Activated CD8-positive, alpha-beta T cell treated with anti-CD3 and anti-CD28 coated beads for 36 hours (primary cell): ENCODE measurements around the gene DHX57. TPM values are rescaled to one million over a fixed set of nuclear protein-coding genes. Genes with fewer than 3 reads are reported as not detected.
"Not testable (repeated sequence)": the region's sequence is repeated elsewhere in the genome, so short reads cannot be mapped to it uniquely, and the experiment has no call there.

Source experiments
- ATAC-seq: fragments of 200-7000 bp; cut with Tn5 transposase; one replicate; pipeline ENCODE4 v1.10.0; 2021; ENCODE audit warnings: mild to moderate bottlenecking, moderate library complexity
- CTCF ChIA-PET: fragments of 350-600 bp; sonication (Branson Sonifier 250); formaldehyde crosslinking; loops from one replicate; lab custom pipeline; 2021; ENCODE audit warnings: antibody characterized with exemption; lab: Charles Lee
- POLR2A ChIA-PET: fragments of 350-600 bp; sonication (Branson Sonifier 250); formaldehyde crosslinking; loops from one replicate; lab custom pipeline; 2021; ENCODE audit warnings: antibody characterized with exemption; lab: Charles Lee
- DNase-seq: peaks from one replicate; pipeline ENCODE4 v3.0.0-alpha.2; 2020
- H3K27ac Mint-ChIP-seq: one replicate; pipeline ENCODE4 v1.8.0; 2021; ENCODE audit warnings: mild to moderate bottlenecking, mixed read lengths
- H3K27me3 Mint-ChIP-seq: one replicate; pipeline ENCODE4 v1.8.0; 2021; ENCODE audit warnings: mixed read lengths
- H3K36me3 Mint-ChIP-seq: one replicate; pipeline ENCODE4 v1.8.0; 2021; ENCODE audit warnings: low read depth, mixed read lengths
- H3K4me1 Mint-ChIP-seq: one replicate; pipeline ENCODE4 v1.8.0; 2021; ENCODE audit warnings: low read depth, mixed read lengths
- H3K4me3 Mint-ChIP-seq: one replicate; pipeline ENCODE4 v1.8.0; 2021; ENCODE audit warnings: mild to moderate bottlenecking, moderate library complexity, mixed read lengths
- H3K9me3 Mint-ChIP-seq: one replicate; pipeline ENCODE4 v1.8.0; 2021; ENCODE audit warnings: mixed read lengths
- CTCF ChIP-seq: fragments of 200-600 bp; IDR thresholded peaks from one replicate; pipeline ENCODE4 v1.8.0; 2022; ENCODE audit warnings: antibody characterized with exemption, mild to moderate bottlenecking
- intact Hi-C: fragments of 100-400 bp; cut with micrococcal nuclease; formaldehyde crosslinking; loops from one replicate; pipeline ENCODE4 v1.10.0; 2022
- total RNA-seq, 2 experiments: library from RNA; stranded (reverse); gene quantifications; one replicate each; pipeline ENCODE4 v1.2.3, GENCODE V29; 2021

The DHX57 gene
- total RNA-seq, 2 experiments from 2014 or later = 12.9 to 15.2 TPM

DNA sequence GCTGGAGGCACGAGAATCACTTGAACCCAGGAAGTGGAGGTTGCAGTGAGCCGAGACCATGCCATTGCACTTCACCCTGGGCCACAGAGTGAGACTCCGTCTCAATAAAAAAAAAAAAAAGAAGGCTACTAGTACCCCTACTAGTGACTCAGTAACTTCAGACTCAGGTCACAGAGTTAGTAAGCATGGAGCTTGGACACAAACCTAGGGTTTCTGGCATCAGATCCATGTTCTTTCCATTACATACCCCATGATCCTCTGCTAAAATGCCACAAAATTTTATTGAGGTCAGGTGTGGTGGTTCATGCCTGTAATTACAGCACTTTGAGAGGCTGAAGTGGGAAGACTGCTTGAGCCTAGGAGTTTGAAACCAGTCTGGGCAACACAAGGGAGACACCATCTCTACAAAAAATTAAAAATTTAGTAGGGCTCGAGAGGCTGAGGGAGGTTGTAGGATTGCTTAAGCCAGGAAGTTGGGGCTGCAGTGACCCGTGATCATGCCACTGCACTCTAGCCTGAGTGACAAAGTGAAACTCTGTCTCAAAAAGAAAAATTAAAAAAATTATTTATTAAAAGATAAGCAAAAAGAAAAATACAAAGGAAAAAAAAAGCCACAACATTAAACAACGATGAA lies 45.1 kb downstream of the DHX57 start:
- Mint-ChIP-seq H3K4me3 (no peak overlapping the region), H3K9me3 (no peaks in the 10 kb centered on the region), H3K4me1 (peaks cover 3% of the 10 kb centered on the region), H3K27ac (no peak overlapping the region), H3K36me3 (peaks cover 10% of the 10 kb centered on the region), H3K27me3 (no peaks in the 10 kb centered on the region)
- POLR2A ChIA-PET = no interaction called here
- TF ChIP-seq CTCF = no peak
- intact Hi-C loops = no loop called here
- ATAC-seq (no peak), DNase-seq (no peak)
- CTCF ChIA-PET = no interaction called here

DNA sequence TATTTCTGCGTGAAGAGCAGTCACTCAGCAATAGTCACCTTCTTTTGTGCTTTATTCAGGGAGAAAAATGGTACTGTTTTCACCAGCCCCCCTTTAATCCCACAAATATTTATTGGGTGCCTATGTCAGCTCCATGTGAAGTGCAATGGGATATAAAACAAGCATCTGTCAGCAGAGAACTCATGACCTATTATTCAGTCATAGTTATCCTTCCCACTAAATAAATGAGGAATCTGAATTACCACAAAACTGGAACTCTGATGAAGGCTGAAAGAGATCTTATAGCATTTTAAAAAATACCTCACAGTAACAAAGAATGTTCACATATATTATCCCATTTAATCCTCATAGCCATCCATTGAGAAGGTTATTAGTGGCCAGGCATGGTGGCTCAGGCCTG lies 45.8 kb downstream of the DHX57 start:
- CTCF ChIA-PET = no interaction called here
- no peak for ATAC-seq
- Mint-ChIP-seq H3K36me3 (peaks cover 12% of the 10 kb centered on the region), H3K4me1 (peaks cover 3% of the 10 kb centered on the region), H3K9me3 (no peaks in the 10 kb centered on the region), H3K4me3 (no peak overlapping the region), H3K27me3 (no peaks in the 10 kb centered on the region), H3K27ac (no peak overlapping the region)
- POLR2A ChIA-PET = no interaction called here
- no peak for DNase-seq
- no peak for TF ChIP-seq CTCF
- intact Hi-C loops = no loop called here

DNA sequence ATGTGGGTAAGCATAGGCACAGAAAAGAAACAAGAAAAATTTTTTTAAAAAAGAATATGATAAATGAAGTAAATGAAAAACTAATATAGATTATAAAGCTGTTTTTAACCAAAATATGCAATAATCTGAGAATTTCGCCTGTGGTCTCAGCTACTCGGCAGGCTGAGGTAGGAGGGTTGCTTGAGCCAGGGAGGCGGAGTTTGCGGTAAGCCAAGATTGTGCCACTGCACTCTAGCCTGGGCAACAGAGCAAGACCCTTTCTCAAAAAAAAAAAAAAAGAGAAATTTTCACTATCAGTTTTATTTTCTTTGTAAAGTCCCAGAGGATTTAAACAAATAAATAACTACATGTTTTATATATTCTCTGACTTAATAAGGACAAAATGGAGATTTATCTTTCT lies 47.3 kb downstream of the DHX57 start:
- no peak overlapping the region for H3K4me3 Mint-ChIP-seq
- POLR2A ChIA-PET = no interaction called here
- no peaks in the 10 kb centered on the region for H3K9me3 Mint-ChIP-seq
- TF ChIP-seq CTCF = no peak
- ATAC-seq = no peak
- peaks cover 18% of the 10 kb centered on the region for H3K36me3 Mint-ChIP-seq
- CTCF ChIA-PET = no interaction called here
- peaks cover 3% of the 10 kb centered on the region for H3K4me1 Mint-ChIP-seq
- intact Hi-C loops = no loop called here
- DNase-seq = no peak
- no peaks in the 10 kb centered on the region for H3K27me3 Mint-ChIP-seq
- H3K27ac Mint-ChIP-seq = no peak overlapping the region

DNA sequence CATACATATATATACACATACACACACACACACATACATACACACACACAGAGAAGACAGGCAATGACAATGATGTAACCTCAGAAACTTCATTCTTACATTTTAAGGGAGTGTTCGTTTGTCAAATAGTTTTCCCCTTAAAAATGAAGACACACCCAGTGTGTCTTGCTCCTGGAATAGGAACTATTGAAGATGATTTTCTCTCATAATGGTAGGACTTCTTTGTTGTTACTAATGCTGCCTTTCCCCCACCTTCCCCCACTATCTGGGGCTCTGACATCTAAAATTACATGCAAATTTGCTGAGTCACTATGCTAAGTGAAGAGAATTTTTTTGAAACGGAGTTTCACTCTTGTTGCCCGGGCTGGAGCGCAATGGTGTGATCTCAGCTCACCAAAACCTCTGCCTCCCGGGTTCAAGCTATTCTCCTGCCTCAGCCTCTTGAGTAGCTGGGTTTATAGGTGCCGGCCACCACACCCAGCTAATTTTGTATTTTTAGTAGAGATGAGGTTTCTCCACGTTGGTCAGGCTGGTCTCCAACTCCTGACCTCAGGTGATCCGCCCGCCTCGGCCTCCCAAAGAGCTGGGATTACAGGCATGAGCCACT lies 48.1 kb downstream of the DHX57 start:
- peaks cover 24% of the 10 kb centered on the region for H3K36me3 Mint-ChIP-seq
- POLR2A ChIA-PET = interaction anchor here (0.7 kb wide), 1 partner anchor 467 kb away, joined by 3 read pairs; no protein-coding TSS in a partner anchor
- H3K27ac Mint-ChIP-seq, DNase-seq, CTCF ChIA-PET, ATAC-seq, intact Hi-C loops, H3K4me1 Mint-ChIP-seq, H3K4me3 Mint-ChIP-seq, H3K27me3 Mint-ChIP-seq, H3K9me3 Mint-ChIP-seq: not testable (repeated sequence)

DNA sequence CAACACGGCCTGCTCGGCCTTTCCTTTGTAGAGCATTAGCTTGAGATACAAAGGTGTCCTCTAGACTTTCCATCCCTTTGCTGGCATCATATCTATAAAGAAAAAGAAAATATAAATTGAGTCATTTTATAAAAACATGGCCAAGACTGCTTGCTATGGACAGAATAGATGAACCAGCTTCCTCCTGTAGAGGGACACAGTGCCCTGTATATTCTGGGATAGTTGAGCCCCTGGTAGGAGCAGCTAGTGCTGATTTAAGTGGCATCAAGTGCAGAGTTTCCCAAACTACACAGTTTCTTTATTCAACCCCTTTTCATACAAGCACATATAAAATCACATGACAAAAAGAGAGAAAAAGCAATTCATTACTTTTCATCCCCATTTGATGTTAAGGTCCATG lies 49.8 kb downstream of the DHX57 start:
- ChIA-PET CTCF (interaction anchor here (1.9 kb wide), 1 partner anchor 9 kb away, joined by 7 read pairs; no protein-coding TSS in a partner anchor), POLR2A (interaction anchor here (0.6 to 1.4 kb wide), 3 partner anchors 18 to 83 kb away, joined by 3 read pairs; no protein-coding TSS in a partner anchor)
- Mint-ChIP-seq H3K4me3 (no peak overlapping the region), H3K4me1 (peaks cover 3% of the 10 kb centered on the region), H3K27me3 (no peaks in the 10 kb centered on the region), H3K36me3 (peaks cover 28% of the 10 kb centered on the region), H3K9me3 (no peaks in the 10 kb centered on the region), H3K27ac (no peak overlapping the region)
- no peak for TF ChIP-seq CTCF
- no peak for ATAC-seq
- no peak for DNase-seq
- intact Hi-C loops = no loop called here
